ENCODE data around the gene PADI1.

- no peak for TF ChIP-seq CTCF (IDR thresholded peaks at IDR 0.05; ENCODE audit: low read depth, low read length)
- TF ChIP-seq POLR2A (IDR thresholded peaks at IDR 0.05; ENCODE audit: extremely low read depth, insufficient read length) = no peak
Observed at GRCh38 chr1:17212487-17213121, 7.7 kb downstream of the PADI1 start.
